Body of pancreas (tissue), 4 donors: ENCODE results near the gene USP2. TPM values are rescaled to one million over a fixed set of nuclear protein-coding genes. Genes with fewer than 3 reads are reported as not detected.

Experiments
- ATAC-seq: fragments of 150-250 bp; one replicate; pipeline ENCODE4 v1.9.1; 2016
- DNase-seq, 4 donors: peaks; one replicate each; pipeline ENCODE4 v3.0.0-alpha.2; 2019
- H3K27ac ChIP-seq, 4 donors: fragments of 200-600 bp; sonication (generic); 1 replicate in 3 of 4; 2 replicates in 1 of 4; pipeline versions ENCODE4 v1.5.1 to v1.6.1; 2016 to 2019; ENCODE audit warnings: mild to moderate bottlenecking in 1 of 4, mixed read lengths in 1 of 4, moderate library complexity in 1 of 4
- H3K27me3 ChIP-seq, 2 donors: fragments of 200-600 bp; sonication (generic); one replicate each; pipeline ENCODE4 v1.6.0; 2016; ENCODE audit warnings: mild to moderate bottlenecking in 1 of 2
- H3K36me3 ChIP-seq, 2 donors: fragments of 200-600 bp; sonication (generic); replicated peaks in 1 of 2; 2 replicates each; pipeline ENCODE4 v1.5.1; 2016; ENCODE audit warnings: low read depth in 2 of 2; ENCODE audit not compliant: insufficient read depth in 1 of 2
- H3K4me1 ChIP-seq: fragments of 200-600 bp; sonication (generic); one replicate; pipeline ENCODE4 v1.6.0; 2016
- H3K4me3 ChIP-seq, 2 donors: fragments of 200-600 bp; sonication (generic); 1 replicate in 1 of 2; 2 replicates in 1 of 2; pipeline ENCODE4 v1.5.1; 2016 to 2019
- H3K9me3 ChIP-seq, 3 donors: fragments of 200-600 bp; sonication (generic); 1 replicate in 2 of 3; 2 replicates in 1 of 3; pipeline ENCODE4 v1.5.1; 2016
- POLR2A ChIP-seq, 3 donors: fragments of 450-650 bp; IDR thresholded peaks; one replicate each; pipeline ENCODE4 v1.6.1; 2016; ENCODE audit warnings: antibody characterized with exemption in 3 of 3, mild to moderate bottlenecking in 2 of 3
- WGBS, 2 donors: methylation state at CpG; one replicate each; pipeline ENCODE4 v1.1.5; 2017; 5-methylcytosine and 5-hydroxymethylcytosine counted together
- intact Hi-C: fragments of 100-400 bp; cut with DNase I; formaldehyde crosslinking; loops from one replicate; pipeline ENCODE4 v1.15.1; 2023
- total RNA-seq, 2 donors: library from RNA; depleted of rRNA; stranded (reverse); fragments of >200 nt; gene quantifications; one replicate each; pipeline ENCODE4 v1.1.0, GENCODE V29; 2016
- TF ChIP-seq, protein P1 (sequence below), 7 experiments: fragments of 450-650 bp in 4 of 7; fragments of 200-600 bp in 3 of 7; sonication (generic) in 3 of 7; IDR thresholded peaks; one replicate each; pipeline ENCODE4 v1.5.1; 2016 to 2019; ENCODE audit warnings: antibody characterized with exemption in 7 of 7

The USP2 gene
- total RNA-seq, 2 donors from 2014 or later: 3.9 to 19.4 TPM

DNA sequence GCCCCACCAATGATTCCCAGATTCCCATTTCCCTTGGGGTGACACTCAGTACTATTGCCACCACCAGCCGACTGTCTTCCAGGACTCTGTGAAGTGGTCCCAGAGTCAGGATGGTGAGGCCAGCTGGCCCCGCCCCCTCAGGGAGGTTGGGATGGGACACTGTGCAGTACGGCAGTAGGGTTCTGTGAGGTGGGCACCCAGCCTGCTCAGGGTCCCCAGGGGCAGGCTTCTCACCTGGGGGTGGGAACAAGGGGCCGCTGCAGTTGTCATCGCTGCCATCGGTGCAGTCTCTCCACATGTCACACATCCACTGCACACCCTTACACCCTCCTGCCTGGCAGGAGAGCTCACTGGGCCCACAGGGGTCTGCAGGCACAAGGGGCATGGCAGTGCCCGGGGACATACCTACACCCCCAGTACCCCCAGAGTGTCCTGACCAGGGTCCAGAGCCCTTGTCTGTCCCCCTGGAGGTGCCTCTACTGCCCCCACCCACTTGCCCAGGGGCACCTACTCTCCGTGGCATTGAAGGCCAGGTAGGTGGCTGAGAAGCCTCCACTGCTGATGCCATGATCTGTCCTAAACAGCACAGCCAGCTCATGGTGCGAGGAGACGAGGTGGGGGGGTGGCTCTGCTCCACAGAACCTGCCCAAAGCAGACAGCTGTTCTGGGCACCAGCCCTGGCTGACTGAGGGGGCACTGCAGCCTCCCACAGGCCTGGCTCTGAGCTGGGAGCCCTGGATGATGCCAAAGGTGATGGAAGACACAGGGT, 38.9 kb downstream of the USP2 start:
- 73 to 79% methylated on average over 3 to 9 of the region's 10 CpGs for WGBS, 2 donors
- H3K4me1 ChIP-seq: peaks cover 38% of the 10 kb centered on the region
- no peak overlapping the region for H3K27ac ChIP-seq
- H3K27me3 ChIP-seq: no peaks in the 10 kb centered on the region
- no peak overlapping the region for H3K4me3 ChIP-seq
- TF ChIP-seq, protein P1, sequence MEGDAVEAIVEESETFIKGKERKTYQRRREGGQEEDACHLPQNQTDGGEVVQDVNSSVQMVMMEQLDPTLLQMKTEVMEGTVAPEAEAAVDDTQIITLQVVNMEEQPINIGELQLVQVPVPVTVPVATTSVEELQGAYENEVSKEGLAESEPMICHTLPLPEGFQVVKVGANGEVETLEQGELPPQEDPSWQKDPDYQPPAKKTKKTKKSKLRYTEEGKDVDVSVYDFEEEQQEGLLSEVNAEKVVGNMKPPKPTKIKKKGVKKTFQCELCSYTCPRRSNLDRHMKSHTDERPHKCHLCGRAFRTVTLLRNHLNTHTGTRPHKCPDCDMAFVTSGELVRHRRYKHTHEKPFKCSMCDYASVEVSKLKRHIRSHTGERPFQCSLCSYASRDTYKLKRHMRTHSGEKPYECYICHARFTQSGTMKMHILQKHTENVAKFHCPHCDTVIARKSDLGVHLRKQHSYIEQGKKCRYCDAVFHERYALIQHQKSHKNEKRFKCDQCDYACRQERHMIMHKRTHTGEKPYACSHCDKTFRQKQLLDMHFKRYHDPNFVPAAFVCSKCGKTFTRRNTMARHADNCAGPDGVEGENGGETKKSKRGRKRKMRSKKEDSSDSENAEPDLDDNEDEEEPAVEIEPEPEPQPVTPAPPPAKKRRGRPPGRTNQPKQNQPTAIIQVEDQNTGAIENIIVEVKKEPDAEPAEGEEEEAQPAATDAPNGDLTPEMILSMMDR (IDR thresholded peaks at IDR 0.05): no peak
- no peak for TF ChIP-seq POLR2A (IDR thresholded peaks at IDR 0.05)
- no peaks in the 10 kb centered on the region for H3K36me3 ChIP-seq
- H3K9me3 ChIP-seq: no peaks in the 10 kb centered on the region
- DNase-seq: no peak
- intact Hi-C loops: no loop called here
- ATAC-seq: no peak

DNA sequence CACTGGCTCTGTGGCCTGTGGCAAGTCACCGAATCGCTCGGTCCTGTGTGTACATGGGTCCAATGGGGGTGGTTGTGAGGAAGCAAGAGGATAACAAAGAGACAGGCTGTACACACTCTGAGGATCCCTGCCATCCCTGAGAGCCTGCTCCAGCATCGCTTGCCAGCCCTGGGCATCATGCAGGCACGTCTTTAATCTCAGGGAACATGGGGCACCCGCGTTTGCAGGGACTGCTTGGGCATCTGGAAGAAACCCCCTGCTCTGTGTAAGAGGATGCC, 39.5 kb downstream of the USP2 start:
- H3K27me3 ChIP-seq: no peaks in the 10 kb centered on the region

DNA sequence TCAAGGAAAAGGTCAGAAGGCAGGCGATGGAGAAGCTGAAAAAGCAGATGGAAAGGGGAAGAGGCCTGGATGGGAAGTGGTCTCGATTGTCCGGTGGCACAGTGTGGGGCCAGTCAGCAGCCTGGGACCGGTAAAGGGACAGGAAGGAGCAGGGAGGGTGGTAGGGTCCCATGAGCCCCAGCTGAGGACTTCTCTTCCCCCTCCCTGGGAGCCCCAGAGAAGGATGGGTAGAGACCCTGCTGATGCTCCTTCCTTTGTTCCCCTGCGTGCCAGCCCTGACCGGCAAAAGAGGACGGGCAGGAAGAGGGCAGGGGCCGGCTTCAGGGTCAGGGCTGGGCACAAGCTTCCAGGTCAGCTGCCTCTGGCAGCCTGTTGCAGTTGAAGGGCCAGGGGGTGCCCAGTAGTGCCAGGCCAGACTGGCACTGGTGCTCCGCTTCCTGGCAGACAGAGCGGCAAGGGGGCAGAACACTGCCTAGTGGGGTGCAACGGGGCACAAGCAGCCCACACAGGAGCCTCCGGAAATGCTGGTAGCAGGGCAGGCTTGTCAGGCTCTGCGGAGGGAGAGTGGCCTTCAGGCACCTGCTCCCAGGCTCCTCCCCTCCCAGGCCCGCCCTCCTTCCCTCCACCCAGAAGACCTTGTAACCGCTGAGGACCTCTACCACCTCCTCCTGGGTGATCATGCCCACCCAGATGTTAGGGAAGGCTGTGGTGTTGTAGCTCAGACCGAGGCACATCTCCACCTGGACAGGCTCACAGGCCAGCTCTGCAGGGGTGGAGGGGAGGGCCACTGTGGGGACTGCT, 40.1 kb downstream of the USP2 start:
- WGBS, 2 donors: 30 to 42% methylated on average over 4 to 16 of the region's 16 CpGs
- Histone ChIP-seq H3K4me3 (no peak overlapping the region), H3K9me3 (no peaks in the 10 kb centered on the region), H3K27me3 (no peaks in the 10 kb centered on the region), H3K4me1 (peaks cover 38% of the 10 kb centered on the region), H3K27ac (peak overlapping the region; percentile 69 to 85 (median 77)), H3K36me3 (no peaks in the 10 kb centered on the region)
- DNase-seq (peak in 3 of 4 donors; percentile 46 to 59 (median 55)), ATAC-seq (peak; percentile 19)
- intact Hi-C loops: no loop called here
- TF ChIP-seq, protein P1 (IDR thresholded peaks at IDR 0.05): no peak
- peak in 1 of 3 donors; percentile 6 for TF ChIP-seq POLR2A (IDR thresholded peaks at IDR 0.05)

More for the DNA sequence above, 39.5 kb downstream of the USP2 start:
- intact Hi-C loops: no loop called here
- DNase-seq (no peak), ATAC-seq (no peak)
- 76% methylated on average over 7 of the region's 7 CpGs; no CpG with 5 or more reads in 1 of the 2 donors for WGBS, 2 donors
- Histone ChIP-seq H3K36me3 (no peaks in the 10 kb centered on the region), H3K4me3 (no peak overlapping the region), H3K4me1 (peaks cover 38% of the 10 kb centered on the region), H3K9me3 (no peaks in the 10 kb centered on the region), H3K27ac (no peak overlapping the region)
- TF ChIP-seq, protein P1 (IDR thresholded peaks at IDR 0.05): no peak
- no peak for TF ChIP-seq POLR2A (IDR thresholded peaks at IDR 0.05)

DNA sequence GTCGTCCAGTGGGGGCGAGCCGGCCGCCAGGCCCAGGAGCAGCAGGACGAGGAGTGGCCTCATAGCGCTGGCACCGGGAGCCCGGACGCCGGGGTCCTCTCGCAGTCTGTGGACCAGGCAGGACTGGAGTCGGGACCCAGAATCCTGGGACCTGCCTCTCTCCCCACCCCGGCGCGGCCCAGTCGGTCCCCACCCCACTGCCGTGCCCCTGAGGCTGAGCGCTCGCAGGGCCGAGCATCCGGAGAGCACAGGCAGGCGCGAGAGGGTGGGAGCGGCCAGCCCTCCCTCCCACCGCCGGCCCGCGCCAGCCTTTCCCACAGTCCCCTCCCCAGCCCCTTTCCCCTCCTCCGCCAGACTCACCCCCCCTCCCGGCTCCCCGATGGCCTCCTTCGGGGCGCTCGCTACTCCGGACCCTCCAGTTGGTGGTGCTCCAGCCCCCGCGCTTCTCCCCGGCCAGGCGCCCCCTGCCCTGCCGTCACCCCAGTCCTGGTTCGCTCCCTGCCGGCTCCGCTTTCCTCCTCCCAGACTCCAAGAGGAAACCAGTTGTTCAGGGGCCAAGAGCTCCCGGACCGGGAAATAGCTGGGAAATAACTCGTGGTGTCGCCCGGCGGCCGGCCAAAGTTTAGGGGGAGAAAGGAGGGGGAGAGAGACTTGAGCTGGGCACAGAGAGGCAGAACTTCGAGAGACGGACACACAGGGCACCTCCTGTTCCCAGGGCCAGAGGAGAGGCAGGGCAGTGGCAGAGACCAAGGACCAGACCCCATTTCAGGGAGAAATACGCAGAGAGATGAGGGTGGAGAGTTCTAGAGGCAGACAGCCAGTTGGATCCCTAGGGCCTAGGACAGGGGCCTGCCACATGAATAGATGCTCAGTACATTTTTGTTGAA, 40.9 kb downstream of the USP2 start, which contains the start of gene C1QTNF5:
Gene C1QTNF5, minus strand, starts transcription at position 549 of the 887 bp plus-strand sequence. Its CDS starts 486 bp downstream, at position 63.
- peaks cover 43% of the 10 kb centered on the region for H3K4me1 ChIP-seq
- H3K27ac ChIP-seq: peak within 1 kb of the TSS; percentile 69 to 85 (median 77)
- intact Hi-C loops: no loop called here
- no peaks in the 10 kb centered on the region for H3K27me3 ChIP-seq
- WGBS, 2 donors: 20 to 41% methylated on average over 23 to 51 of the region's 53 CpGs
- H3K9me3 ChIP-seq: no peaks in the 10 kb centered on the region
- DNase-seq: peak; percentile 70 to 87 (median 80)
- H3K36me3 ChIP-seq: no peaks in the 10 kb centered on the region
- TF ChIP-seq, protein P1 (IDR thresholded peaks at IDR 0.05): peak in 1 of 7 experiments; percentile 3
- peak in 2 of 3 donors; percentile 50 to 57 for TF ChIP-seq POLR2A (IDR thresholded peaks at IDR 0.05)
- ATAC-seq: peak; percentile 54
- H3K4me3 ChIP-seq: no peak within 1 kb of the TSS
